Measurements from ENCODE around the gene TRPV6.

DNA sequence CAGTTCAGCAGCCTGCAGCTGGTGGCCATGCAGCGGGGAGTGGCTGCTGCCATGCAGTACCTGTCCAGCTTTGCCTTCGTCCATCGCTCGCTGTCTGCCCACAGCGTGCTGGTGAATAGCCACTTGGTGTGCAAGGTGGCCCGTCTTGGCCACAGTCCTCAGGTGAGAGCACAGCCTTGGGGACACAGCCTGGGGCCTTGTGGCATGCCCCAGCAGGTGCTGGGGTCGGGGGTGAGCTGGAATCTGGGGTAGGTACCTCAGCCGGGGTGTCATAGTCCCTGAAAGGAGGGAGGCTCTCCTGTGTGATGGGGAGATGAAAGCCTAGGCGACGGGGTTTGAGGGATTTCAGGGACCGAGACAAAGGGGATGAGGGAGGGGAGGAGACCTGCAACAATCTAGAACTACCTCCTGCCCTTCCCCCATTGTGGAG is 16.5 kb downstream of the TRPV6 start:
- TF ChIP-seq, protein P1, sequence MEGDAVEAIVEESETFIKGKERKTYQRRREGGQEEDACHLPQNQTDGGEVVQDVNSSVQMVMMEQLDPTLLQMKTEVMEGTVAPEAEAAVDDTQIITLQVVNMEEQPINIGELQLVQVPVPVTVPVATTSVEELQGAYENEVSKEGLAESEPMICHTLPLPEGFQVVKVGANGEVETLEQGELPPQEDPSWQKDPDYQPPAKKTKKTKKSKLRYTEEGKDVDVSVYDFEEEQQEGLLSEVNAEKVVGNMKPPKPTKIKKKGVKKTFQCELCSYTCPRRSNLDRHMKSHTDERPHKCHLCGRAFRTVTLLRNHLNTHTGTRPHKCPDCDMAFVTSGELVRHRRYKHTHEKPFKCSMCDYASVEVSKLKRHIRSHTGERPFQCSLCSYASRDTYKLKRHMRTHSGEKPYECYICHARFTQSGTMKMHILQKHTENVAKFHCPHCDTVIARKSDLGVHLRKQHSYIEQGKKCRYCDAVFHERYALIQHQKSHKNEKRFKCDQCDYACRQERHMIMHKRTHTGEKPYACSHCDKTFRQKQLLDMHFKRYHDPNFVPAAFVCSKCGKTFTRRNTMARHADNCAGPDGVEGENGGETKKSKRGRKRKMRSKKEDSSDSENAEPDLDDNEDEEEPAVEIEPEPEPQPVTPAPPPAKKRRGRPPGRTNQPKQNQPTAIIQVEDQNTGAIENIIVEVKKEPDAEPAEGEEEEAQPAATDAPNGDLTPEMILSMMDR (IDR thresholded peaks at IDR 0.05; ENCODE audit: poor library complexity) = no peak
- no peak for TF ChIP-seq EZH2 (IDR thresholded peaks at IDR 0.05; ENCODE audit: borderline replicate concordance)
